SJSA1 (cell line): Measurements from ENCODE around the gene ANKRD16. TPM values are rescaled to one million over a fixed set of nuclear protein-coding genes. Genes with fewer than 3 reads are reported as not detected.
"Not testable (repeated sequence)": the region's sequence is repeated elsewhere in the genome, so short reads cannot be mapped to it uniquely, and the experiment has no call there.

Experiments used
- DNase-seq, 2 experiments: peaks; one replicate each; pipeline ENCODE4 v3.0.0-alpha.2; 2015 to 2020; ENCODE audit warnings: low spot score in 2 of 2, low read depth in 1 of 2
- H3K27ac ChIP-seq: fragments of 250-450 bp; sonication (Bioruptor Pico); 2 replicates; pipeline ENCODE4 v1.5.1; 2020; ENCODE audit warnings: mild to moderate bottlenecking, moderate library complexity
- H3K27me3 ChIP-seq: fragments of 250-450 bp; sonication (Bioruptor Pico); replicated peaks from 2 replicates; pipeline ENCODE4 v1.5.1; 2020; ENCODE audit warnings: mild to moderate bottlenecking, moderate library complexity
- H3K36me3 ChIP-seq: fragments of 250-450 bp; sonication (Bioruptor Pico); 2 replicates; pipeline ENCODE4 v1.5.1; 2020; ENCODE audit warnings: mild to moderate bottlenecking
- H3K4me1 ChIP-seq: fragments of 250-450 bp; sonication (Bioruptor Pico); replicated peaks from 2 replicates; pipeline ENCODE4 v1.6.1; 2021; ENCODE audit warnings: mild to moderate bottlenecking
- H3K4me3 ChIP-seq: fragments of 250-450 bp; sonication (Bioruptor Pico); 2 replicates; pipeline ENCODE4 v1.5.1; 2020; ENCODE audit warnings: mild to moderate bottlenecking
- H3K9me3 ChIP-seq: fragments of 250-450 bp; sonication (Bioruptor Pico); replicated peaks from 2 replicates; pipeline ENCODE4 v1.5.1; 2020; ENCODE audit warnings: mild to moderate bottlenecking
- total RNA-seq: library from RNA; depleted of rRNA; stranded (reverse); fragments of >200 nt; shearing (Covaris generic); gene quantifications from 2 replicates; pipeline ENCODE4 v1.2.3, GENCODE V29; 2014

Gene ANKRD16
- total RNA-seq, 1 experiment from 2014 or later, result 7.7 TPM

DNA sequence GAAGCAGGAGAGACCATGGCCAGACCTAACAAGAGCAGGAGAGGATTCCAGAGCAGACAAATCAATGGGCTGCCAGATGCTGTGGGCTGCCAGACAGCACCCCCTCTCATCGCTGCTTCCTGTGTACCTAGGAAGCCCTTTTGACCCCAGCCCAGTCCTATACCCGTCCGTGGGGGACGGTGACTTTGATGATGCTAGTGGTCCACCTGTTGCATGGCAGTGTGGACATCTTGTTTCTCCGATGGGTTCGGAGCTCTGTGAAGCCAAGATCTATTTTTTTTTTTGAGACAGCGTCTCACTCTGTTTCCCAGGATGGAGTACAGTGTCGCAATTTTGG is 58.3 kb downstream of the ANKRD16 start:
- no peak overlapping the region for H3K4me3 ChIP-seq

DNA sequence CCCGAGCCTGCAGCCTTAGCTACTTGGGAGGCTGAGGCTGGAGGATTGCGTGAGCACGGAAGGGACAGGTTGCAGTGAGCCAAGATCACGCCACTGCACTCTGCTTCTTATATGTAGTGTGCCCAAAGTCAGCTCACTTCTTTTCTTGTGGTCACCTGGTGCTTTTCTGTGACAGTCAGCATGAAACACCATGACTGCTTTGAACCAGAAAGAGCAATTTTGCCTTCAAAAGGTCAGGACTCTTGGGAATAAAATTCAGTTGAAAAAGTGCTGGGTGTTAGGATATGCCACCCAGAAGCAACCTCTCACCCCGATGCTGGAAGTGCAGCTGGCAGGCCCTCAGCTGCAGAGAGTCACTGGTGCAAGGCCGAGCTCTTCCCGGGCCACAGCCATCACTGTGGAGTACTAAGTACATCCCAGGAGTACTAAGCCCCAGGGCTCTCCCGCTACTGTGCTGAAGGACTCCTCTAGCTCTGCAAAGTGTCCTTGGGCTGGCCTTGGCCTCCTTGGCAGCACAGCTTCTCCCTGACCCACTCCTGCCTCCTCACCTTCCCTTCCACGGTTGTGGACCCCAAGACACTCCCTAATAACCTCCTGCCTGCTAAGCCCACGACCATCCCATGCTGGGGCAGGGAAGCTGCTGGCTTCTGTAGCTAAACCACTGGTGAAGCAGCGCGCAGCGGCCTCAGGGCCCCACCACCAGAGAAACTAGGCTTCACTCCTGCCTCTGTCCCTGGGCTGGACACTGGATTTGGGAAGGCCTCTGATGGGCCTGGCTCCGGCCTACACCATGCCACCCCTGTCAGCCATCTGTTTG is 58.9 kb downstream of the ANKRD16 start:
- no peak for DNase-seq
- Histone ChIP-seq H3K4me1 (no peaks in the 10 kb centered on the region), H3K36me3 (no peaks in the 10 kb centered on the region)

More for the DNA sequence above, 58.3 kb downstream of the ANKRD16 start:
- H3K9me3 ChIP-seq, result no peaks in the 10 kb centered on the region
- H3K36me3 ChIP-seq, result no peaks in the 10 kb centered on the region
- H3K4me1 ChIP-seq, result no peaks in the 10 kb centered on the region
- H3K27me3 ChIP-seq, result no peaks in the 10 kb centered on the region
- no peak for DNase-seq
- no peak overlapping the region for H3K27ac ChIP-seq

DNA sequence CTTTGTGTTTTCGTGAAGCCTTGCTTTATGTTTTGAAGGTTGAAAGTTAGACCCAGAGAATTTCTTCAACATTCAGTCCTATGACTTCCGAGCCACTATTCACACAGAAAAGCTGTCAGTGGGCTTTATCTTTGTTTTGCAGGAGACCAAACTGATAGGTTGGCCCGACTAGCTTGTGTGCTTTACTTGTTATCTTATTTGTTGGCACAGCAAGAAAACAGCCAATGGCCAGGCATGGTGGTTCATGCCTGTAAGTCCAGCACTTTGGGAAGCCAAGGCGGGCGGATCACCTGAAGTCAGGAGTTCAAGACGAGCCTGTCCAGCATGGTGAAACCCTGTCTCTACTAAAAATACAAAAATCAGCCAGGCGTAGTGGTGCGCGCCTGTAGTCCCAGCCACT is 60.4 kb downstream of the ANKRD16 start:
- Histone ChIP-seq H3K4me1 (no peaks in the 10 kb centered on the region), H3K27me3 (no peaks in the 10 kb centered on the region), H3K9me3 (no peaks in the 10 kb centered on the region), H3K27ac (no peak overlapping the region), H3K36me3 (no peaks in the 10 kb centered on the region), H3K4me3 (no peak overlapping the region)
- no peak for DNase-seq

More for the DNA sequence above, 58.9 kb downstream of the ANKRD16 start:
- no peaks in the 10 kb centered on the region for H3K27me3 ChIP-seq
- no peak overlapping the region for H3K4me3 ChIP-seq
- no peak overlapping the region for H3K27ac ChIP-seq
- no peaks in the 10 kb centered on the region for H3K9me3 ChIP-seq

DNA sequence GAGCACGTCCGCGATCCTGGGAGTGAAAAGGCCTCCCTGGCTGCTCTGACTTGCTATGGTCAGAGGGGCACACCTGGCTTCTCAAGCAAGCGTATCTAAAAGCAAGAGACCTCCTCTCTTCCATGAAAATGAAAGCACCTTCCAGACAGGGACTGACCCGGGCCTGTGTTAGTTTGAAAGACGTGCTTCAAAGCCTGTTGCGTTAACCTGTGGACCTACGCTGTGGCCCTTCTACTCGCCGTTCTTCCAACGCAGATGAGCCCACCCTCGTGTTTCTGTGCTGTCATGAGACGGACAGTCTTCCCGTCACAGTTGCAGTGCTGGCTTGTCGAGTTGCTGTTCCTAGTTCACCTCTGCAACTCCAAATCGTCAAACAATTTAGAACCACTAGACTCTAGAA is 61.0 kb downstream of the ANKRD16 start:
- no peaks in the 10 kb centered on the region for H3K27me3 ChIP-seq
- H3K4me3 ChIP-seq, result no peak overlapping the region
- no peaks in the 10 kb centered on the region for H3K9me3 ChIP-seq
- no peaks in the 10 kb centered on the region for H3K4me1 ChIP-seq
- no peak for DNase-seq
- no peak overlapping the region for H3K27ac ChIP-seq
- H3K36me3 ChIP-seq, result no peaks in the 10 kb centered on the region

DNA sequence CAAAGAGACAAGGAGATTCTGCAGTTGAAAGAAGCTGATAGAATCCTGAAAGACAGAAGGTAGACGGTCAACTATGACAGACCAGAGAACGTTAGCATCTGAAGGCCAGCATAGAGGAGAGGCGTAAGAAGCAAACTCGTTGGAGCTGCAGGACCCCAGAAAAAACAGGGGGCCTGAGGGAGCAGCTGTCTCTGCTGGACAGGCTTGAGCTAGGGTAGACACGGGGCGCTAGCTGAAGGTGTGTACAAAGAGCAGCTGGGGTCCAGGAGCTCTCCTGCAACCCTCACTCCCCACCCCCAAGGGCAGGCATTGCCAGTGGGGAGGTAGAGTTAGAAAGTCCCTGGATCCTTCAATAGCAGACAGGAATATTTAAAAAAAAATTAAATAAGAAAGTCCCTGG is 61.9 kb downstream of the ANKRD16 start:
- Histone ChIP-seq H3K27me3 (no peaks in the 10 kb centered on the region), H3K36me3 (no peaks in the 10 kb centered on the region), H3K4me3 (no peak overlapping the region), H3K9me3 (no peaks in the 10 kb centered on the region), H3K4me1 (no peaks in the 10 kb centered on the region), H3K27ac (no peak overlapping the region)
- no peak for DNase-seq

DNA sequence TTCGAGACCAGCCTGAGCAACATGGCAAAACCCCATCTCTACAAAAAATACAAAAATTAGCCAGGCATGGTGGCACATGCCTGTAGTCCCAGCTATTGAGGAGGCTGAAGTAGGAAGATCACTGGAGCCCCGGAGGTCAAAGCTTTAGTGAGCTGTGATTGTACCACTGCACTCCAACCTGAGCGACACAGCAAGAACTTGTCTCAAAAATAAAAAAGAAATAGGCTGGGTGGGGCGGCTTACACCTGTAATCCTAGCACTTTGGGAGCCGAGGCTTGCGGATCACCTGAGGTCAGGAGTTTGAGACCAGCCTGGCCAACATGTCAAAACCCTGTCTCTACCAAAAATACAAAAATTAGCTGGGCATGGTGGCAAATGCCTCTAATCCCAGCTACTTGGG is 63.2 kb downstream of the ANKRD16 start:
- H3K9me3 ChIP-seq, DNase-seq, H3K4me1 ChIP-seq, H3K27me3 ChIP-seq, H3K36me3 ChIP-seq, H3K27ac ChIP-seq, H3K4me3 ChIP-seq: not testable (repeated sequence)

DNA sequence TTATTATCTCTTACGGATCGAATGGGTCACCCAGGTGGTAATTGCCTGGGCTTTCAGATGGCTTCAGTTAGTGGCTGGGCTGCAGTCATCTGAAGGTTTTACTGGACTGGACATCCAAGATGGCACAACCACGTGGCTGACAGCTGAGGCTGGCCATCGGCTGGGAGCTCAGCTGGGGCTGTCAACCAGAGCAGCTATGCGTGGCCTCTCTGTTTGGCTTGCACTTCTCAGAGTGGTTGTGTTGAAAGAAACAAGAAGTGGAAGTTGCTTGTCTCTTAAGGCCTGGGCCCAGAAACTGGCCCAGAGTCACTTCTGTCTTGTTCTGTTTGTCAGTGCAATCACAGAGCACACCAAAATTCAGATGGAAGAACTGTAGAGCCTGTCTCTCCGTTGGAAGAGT is 70.8 kb downstream of the ANKRD16 start:
- peaks cover 5% of the 10 kb centered on the region; the same call in 1 of the 2 replicates for H3K36me3 ChIP-seq
- no peak overlapping the region for H3K4me3 ChIP-seq
- H3K4me1 ChIP-seq, result peaks cover 8% of the 10 kb centered on the region
- DNase-seq, result no peak
- no peak overlapping the region for H3K27ac ChIP-seq
- no peaks in the 10 kb centered on the region for H3K27me3 ChIP-seq
- no peaks in the 10 kb centered on the region for H3K9me3 ChIP-seq

DNA sequence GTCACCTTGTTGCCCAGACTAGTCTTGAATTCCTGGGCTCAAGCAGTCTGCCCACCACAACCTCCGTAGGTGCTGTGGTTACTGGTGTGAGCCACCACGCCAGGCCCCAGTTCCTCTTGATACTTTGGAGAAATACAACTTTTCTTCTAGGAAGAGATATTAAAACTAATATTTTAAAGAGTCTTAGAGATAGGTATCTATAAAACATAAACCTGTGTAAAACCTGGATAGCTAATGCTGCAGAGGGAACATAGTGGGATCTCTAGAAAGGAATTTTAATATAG is 71.7 kb downstream of the ANKRD16 start:
- Histone ChIP-seq H3K4me3 (no peak overlapping the region), H3K27ac (no peak overlapping the region), H3K9me3 (no peaks in the 10 kb centered on the region), H3K36me3 (peaks cover 11% of the 10 kb centered on the region), H3K27me3 (no peaks in the 10 kb centered on the region), H3K4me1 (peaks cover 8% of the 10 kb centered on the region)
- DNase-seq, result no peak

DNA sequence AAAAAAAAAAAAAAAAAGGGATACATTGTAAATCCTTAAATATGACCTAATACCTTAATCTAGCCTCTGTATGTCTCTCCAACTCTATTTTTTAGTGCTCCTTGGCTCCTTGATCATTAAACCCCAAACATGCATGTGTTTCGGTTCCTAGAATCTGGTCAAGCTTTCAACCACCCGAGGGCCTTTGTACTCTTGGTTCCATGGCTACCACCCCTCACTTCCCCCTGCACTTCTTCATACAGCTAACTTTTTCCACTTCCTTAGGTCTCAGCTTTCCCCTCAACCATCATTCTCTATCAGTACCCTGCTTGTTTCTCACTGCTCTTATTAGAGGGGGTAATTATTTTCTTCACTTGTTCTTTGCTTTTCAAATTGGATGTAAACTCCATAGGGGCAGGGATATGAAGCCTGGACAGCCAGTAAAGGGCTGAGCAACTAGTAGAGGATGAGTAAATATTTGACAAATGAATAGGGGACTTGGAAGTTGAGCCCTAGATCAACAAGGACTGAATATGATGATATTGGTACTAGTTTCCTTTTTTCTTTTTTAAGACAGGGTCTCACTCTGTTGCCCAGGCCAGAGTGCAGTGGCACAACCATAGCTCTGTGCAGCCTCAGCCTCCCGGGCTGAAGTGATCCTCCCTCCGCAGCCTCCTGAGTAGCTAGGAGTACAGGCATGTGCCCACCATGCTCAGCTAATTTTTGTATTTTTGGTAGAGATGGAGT is 72.2 kb downstream of the ANKRD16 start:
- Histone ChIP-seq H3K27me3 (no peaks in the 10 kb centered on the region), H3K9me3 (0 out of 2 replicates have a peak, but pooled peaks cover 3% of the 10 kb centered on the region), H3K27ac (no peak overlapping the region), H3K4me1 (peaks cover 8% of the 10 kb centered on the region), H3K36me3 (peaks cover 16% of the 10 kb centered on the region), H3K4me3 (no peak overlapping the region)
- no peak for DNase-seq

DNA sequence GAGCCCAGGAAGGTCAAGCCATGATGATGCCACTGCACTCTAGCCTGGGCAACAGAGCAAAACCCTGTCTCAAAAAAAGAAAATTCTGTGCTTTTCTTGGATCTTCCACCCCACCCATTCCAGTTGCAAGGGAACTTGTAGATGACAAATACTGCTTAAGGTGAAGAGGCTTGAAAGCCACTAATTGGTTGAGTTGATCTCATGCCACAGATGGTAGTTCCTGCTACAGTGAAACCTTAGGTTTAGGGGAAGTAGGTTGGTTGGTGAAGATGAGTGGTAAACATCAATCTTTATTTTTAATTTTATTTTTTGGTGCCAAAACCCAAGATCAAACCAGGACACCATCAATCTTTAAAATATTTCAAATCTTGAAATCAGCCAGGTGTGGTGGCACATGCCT is 73.5 kb downstream of the ANKRD16 start:
- Histone ChIP-seq H3K4me3 (no peak overlapping the region), H3K36me3 (peaks cover 19% of the 10 kb centered on the region), H3K4me1 (peaks cover 10% of the 10 kb centered on the region), H3K27me3 (no peaks in the 10 kb centered on the region), H3K27ac (no peak overlapping the region), H3K9me3 (0 out of 2 replicates have a peak, but pooled peaks cover 5% of the 10 kb centered on the region)
- DNase-seq, result no peak

DNA sequence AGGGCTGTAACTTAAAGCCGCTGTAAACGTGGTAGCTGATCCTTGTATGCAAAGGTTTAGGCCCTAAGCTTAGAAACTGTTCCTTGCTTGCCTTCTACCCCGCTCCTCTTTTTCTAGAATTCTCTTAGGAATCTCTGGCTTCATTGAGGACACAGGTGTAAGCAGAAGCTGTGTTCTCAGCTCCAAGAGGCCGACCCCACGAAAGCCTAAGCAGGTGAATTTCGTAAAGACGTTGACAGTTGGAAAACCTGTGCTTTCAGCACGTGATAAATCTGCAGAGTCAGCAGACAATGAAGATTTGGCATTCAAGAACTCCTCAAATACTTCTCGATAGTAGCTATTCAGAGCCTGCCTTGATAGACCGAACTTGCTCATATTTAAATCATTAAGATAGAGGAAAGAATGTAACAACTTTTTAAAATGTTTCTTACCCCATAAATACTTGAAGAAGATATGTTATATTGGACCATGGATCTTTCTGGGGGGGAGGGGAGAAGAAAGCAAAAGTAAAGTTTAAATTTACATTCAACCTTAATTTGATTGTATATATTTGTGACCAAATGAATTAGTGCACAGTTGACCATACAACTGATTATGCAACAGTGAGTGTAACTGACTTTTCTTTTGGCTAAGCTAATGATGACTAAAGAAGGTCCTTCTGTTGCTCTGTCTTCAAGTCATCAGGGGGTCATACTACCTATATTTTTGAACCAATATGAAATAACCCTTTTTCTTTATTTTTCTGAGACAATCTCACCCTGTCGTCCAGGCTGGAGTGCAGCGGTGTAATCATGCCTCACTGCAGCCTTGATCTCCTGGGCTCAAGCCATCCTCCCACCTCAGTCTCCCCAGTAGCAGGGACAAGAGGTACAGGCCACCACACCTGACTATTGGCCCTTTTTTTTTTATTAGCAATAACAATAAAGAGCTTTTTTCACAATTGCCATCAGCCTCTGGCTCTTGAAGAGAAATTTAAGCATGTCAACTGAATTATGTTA is 75.3 kb downstream of the ANKRD16 start:
- Histone ChIP-seq H3K4me1 (peaks cover 24% of the 10 kb centered on the region), H3K27me3 (no peaks in the 10 kb centered on the region), H3K27ac (peak overlapping the region; percentile 95), H3K9me3 (0 out of 2 replicates have a peak, but pooled peaks cover 5% of the 10 kb centered on the region), H3K4me3 (peak overlapping the region; percentile 97), H3K36me3 (peaks cover 28% of the 10 kb centered on the region)
- no peak for DNase-seq

DNA sequence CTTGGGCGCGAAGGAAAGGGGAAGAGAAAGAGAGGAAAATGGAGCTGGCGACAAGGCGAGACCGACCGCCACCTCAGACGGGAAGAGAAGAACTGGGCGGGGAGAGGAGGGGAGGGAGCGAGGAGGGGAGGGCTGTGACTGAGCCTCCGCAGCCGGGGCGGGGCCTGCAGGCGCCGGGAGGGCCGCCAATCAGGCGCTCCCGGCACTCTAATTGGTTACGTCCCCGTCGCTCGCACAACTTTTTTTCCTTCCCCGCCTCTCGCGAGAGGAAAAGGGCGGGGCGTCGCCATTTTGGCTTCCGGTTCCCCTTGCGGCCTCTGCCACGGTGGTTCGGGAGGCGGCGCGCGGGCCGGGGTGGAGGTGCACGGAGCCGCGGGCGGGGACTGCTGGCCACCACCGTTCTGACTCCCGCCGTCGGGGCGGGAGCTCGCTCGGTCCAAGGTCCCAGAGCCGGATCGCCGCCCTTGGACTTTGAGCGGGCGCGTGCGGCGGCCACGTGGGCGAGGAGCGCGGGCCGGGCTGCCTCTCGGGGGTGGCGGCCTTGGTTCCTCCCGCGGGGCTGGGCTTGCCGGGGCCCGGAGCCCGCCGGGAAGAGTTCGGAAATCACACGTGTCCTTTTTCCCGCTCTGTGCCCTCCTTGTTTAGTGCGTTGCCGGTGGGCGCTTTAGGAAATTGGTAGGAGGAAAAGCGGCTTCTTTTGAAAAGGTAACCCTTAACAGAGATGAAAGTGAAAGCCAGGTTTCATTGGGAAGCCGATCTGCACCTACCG is 76.2 kb downstream of the ANKRD16 start, which contains the start of gene GDI2:
GDI2 (minus strand) TSS at position 94 of the 769 bp plus-strand sequence. CDS start 176 bp downstream, outside the sequence.
- H3K36me3 ChIP-seq, result peaks cover 31% of the 10 kb centered on the region
- H3K9me3 ChIP-seq, result 0 out of 2 replicates have a peak, but pooled peaks cover 5% of the 10 kb centered on the region
- no peaks in the 10 kb centered on the region for H3K27me3 ChIP-seq
- peak within 1 kb of the TSS; percentile 95 for H3K27ac ChIP-seq
- peak; percentile 96 to 99 for DNase-seq
- H3K4me3 ChIP-seq, result peak within 1 kb of the TSS; percentile 97
- peaks cover 26% of the 10 kb centered on the region for H3K4me1 ChIP-seq

DNA sequence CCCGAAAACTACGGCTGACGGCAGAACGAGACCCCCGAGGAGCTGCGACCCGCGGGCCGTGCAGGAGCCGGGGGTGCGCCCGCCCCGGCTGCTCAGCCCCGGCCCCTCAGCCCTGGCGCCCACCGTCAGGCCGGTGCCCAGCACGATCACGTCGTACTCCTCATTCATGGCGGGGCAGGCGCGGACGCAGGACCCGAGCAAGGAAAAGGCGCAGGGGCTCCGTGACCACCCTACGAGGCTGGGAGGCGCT is 76.7 kb downstream of the ANKRD16 start:
- Histone ChIP-seq H3K27me3 (no peaks in the 10 kb centered on the region), H3K4me1 (peaks cover 26% of the 10 kb centered on the region), H3K27ac (peak overlapping the region; percentile 95), H3K4me3 (peak overlapping the region; percentile 97), H3K36me3 (peaks cover 36% of the 10 kb centered on the region), H3K9me3 (0 out of 2 replicates have a peak, but pooled peaks cover 5% of the 10 kb centered on the region)
- DNase-seq, result no peak
